ENCODE results near the gene ISLR. TPM values are rescaled to one million over a fixed set of nuclear protein-coding genes. Genes with fewer than 3 reads are reported as not detected.

ISLR gene
- total and polyA plus RNA-seq, 2 experiments from 2014 or later, result 0.55 TPM; not detected in 1

- TF ChIP-seq ZNF114 (CRISPR knock-in tag; IDR thresholded peaks at IDR 0.05), result no peak
- no peak for TF ChIP-seq STAT1 (IDR thresholded peaks at IDR 0.05; ENCODE audit: unreplicated experiment)
- no peak for TF ChIP-seq JUNB (IDR thresholded peaks at IDR 0.05; ENCODE audit: unreplicated experiment)
- no peak for TF ChIP-seq CREB1 (CRISPR knock-in tag; IDR thresholded peaks at IDR 0.05; ENCODE audit: low read depth)
- no peak for TF ChIP-seq REST (IDR thresholded peaks at IDR 0.05; ENCODE audit: unreplicated experiment)
- no peak for TF ChIP-seq ETS1 (IDR thresholded peaks at IDR 0.05)
- TF ChIP-seq ZNF331 (CRISPR knock-in tag; IDR thresholded peaks at IDR 0.05; ENCODE audit: low read depth), result no peak
- H2AFZ ChIP-seq, result no peak overlapping the region
- Mint-ChIP-seq H3K27me3 (ENCODE audit: insufficient read depth, low read depth, poor library complexity) (peaks cover 15% of the 10 kb centered on the region), H3K4me3 (no peak overlapping the region), H3K9me3 (no peaks in the 10 kb centered on the region), H3K27ac (no peak overlapping the region), H3K4me1 (peaks cover 4% of the 10 kb centered on the region; the same call in 1 of the 3 replicates), H3K36me3 (ENCODE audit: low read depth) (no peaks in the 10 kb centered on the region; the same call in 2 of the 3 replicates)
- H3K27ac ChIP-seq (ENCODE audit: low read depth), result no peak overlapping the region
- DNase-seq (ENCODE audit: low spot score) (no peak), ATAC-seq (no peak)
- no peaks in the 10 kb centered on the region; the same call in 1 of the 2 replicates for H3K36me3 ChIP-seq (ENCODE audit: insufficient read depth)
- no peaks in the 10 kb centered on the region for H3F3A ChIP-seq (replicated peaks; ENCODE audit: low read depth)
- no peaks in the 10 kb centered on the region for H3K27me3 ChIP-seq (ENCODE audit: insufficient read depth)
- H3K4me3 ChIP-seq, result no peak overlapping the region
- H3K9me2 ChIP-seq (ENCODE audit: insufficient read depth), result no peaks in the 10 kb centered on the region
- H3K4me2 ChIP-seq, result no peak overlapping the region
- no peaks in the 10 kb centered on the region for H4K20me1 ChIP-seq (replicated peaks; ENCODE audit: insufficient read depth)
- H3K79me2 ChIP-seq (replicated peaks; ENCODE audit: insufficient read depth), result no peaks in the 10 kb centered on the region
- H3K4me1 ChIP-seq (ENCODE audit: insufficient read depth), result no peaks in the 10 kb centered on the region
These were observed 19.8 kb downstream of the ISLR start for GRCh38 chr15:74193299-74193718.

GRCh38 chr15:74193905-74194304 is 20.4 kb downstream of the ISLR start:
- no peaks in the 10 kb centered on the region for H3K4me1 ChIP-seq (ENCODE audit: insufficient read depth)
- Mint-ChIP-seq H3K27me3 (ENCODE audit: insufficient read depth, low read depth, poor library complexity) (peaks cover 16% of the 10 kb centered on the region), H3K4me3 (no peak overlapping the region), H3K4me1 (peaks cover 4% of the 10 kb centered on the region; the same call in 1 of the 3 replicates), H3K9me3 (no peaks in the 10 kb centered on the region), H3K27ac (no peak overlapping the region), H3K36me3 (ENCODE audit: low read depth) (no peaks in the 10 kb centered on the region; the same call in 2 of the 3 replicates)
- no peak overlapping the region for H3K4me3 ChIP-seq
- H3K4me2 ChIP-seq, result no peak overlapping the region
- H3K36me3 ChIP-seq (ENCODE audit: insufficient read depth), result no peaks in the 10 kb centered on the region; the same call in 1 of the 2 replicates
- H3K27me3 ChIP-seq (ENCODE audit: insufficient read depth), result no peaks in the 10 kb centered on the region
- H3F3A ChIP-seq (replicated peaks; ENCODE audit: low read depth), result no peaks in the 10 kb centered on the region
- DNase-seq (ENCODE audit: low spot score) (no peak), ATAC-seq (no peak)
- H4K20me1 ChIP-seq (replicated peaks; ENCODE audit: insufficient read depth), result no peaks in the 10 kb centered on the region
- H3K27ac ChIP-seq (ENCODE audit: low read depth), result no peak overlapping the region
- H3K79me2 ChIP-seq (replicated peaks; ENCODE audit: insufficient read depth), result no peaks in the 10 kb centered on the region
- H3K9me2 ChIP-seq (ENCODE audit: insufficient read depth), result no peaks in the 10 kb centered on the region
- no peak overlapping the region for H2AFZ ChIP-seq
- TF ChIP-seq CTCF (conservative IDR thresholded peaks at IDR 0.05; ENCODE audit: low read depth in 2 of 2) (no peak), EZH2phosphoT487 (IDR thresholded peaks at IDR 0.05; ENCODE audit: unreplicated experiment) (no peak), JUNB (IDR thresholded peaks at IDR 0.05; ENCODE audit: unreplicated experiment) (no peak)

All from GM23338 (cell line).